ENCODE data around the gene BSN.

The BSN gene

DNA sequence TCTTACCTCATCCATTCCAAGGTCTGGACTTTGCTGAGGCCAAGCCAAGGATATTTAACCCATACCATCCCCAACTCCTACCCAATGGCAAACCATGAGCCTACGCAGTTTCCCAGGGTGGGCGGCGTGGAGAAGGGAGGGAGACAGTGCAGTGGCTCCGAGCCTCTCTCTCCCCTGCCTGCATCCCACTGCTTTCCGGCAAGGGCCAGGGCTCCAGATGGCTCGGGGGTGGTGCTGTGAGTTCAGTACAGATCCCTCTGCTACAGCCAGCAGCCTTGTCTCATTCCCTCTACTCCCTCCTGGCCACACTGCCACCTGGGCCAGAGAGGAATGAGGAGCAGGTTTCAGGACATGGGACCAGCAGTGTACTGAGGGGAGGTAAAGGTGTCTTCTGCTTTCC lies 75.6 kb downstream of the BSN start:
- H3K27me3 ChIP-seq (ENCODE audit: control insufficient read depth in 3 of 3, insufficient read depth in 3 of 3, low read depth in 1 of 3, low read length in 3 of 3) = no peaks in the 10 kb centered on the region
- no peak overlapping the region for H2BK12ac ChIP-seq (ENCODE audit: low read length)
- H2AFZ ChIP-seq (ENCODE audit: low read length) = no peak overlapping the region
- DNase-seq (ENCODE audit: low spot score) = no peak
- H3K4ac ChIP-seq (ENCODE audit: low read length) = no peak overlapping the region
- no peak overlapping the region for H4K8ac ChIP-seq (ENCODE audit: low read depth, low read length)
- no peak overlapping the region for H3K9ac ChIP-seq (ENCODE audit: low read depth, low read length, poor library complexity)
- no peak overlapping the region for H2BK5ac ChIP-seq (ENCODE audit: low read length)
- no peak overlapping the region for H3K14ac ChIP-seq (ENCODE audit: low read length)
- H3K9me3 ChIP-seq (replicated peaks in 1 of 2; ENCODE audit: control insufficient read depth in 2 of 2, insufficient read depth in 1 of 2, low read depth in 1 of 2, low read length in 2 of 2) = peaks cover 0 to 14% of the 10 kb centered on the region in 2 donors
- no CpG with 5 or more reads among the region's 6 CpGs for WGBS, 2 donors (ENCODE audit: extremely low coverage in 2 of 2, insufficient read length in 2 of 2, insufficient replicate concordance in 1 of 2)
- no peak overlapping the region for H3K4me3 ChIP-seq (ENCODE audit: low read length in 2 of 2)
- no peak overlapping the region for H3K4me2 ChIP-seq (ENCODE audit: insufficient read depth, low read length, poor library complexity, severe bottlenecking)
- H3K36me3 ChIP-seq (replicated peaks in 1 of 2; ENCODE audit: control insufficient read depth in 2 of 2, insufficient read depth in 2 of 2, low read length in 2 of 2) = peaks cover 0 to 18% of the 10 kb centered on the region in 2 donors
- no peak overlapping the region for H2BK15ac ChIP-seq (ENCODE audit: low read length)
- no peak overlapping the region for H4K91ac ChIP-seq (ENCODE audit: low read depth, low read length, poor library complexity)
- H3K4me1 ChIP-seq (ENCODE audit: control insufficient read depth in 2 of 2, insufficient read depth in 1 of 2, low read depth in 1 of 2, low read length in 2 of 2) = no peaks in the 10 kb centered on the region
- H2BK120ac ChIP-seq (ENCODE audit: low read depth, low read length) = no peak overlapping the region
- H3K27ac ChIP-seq (replicated peaks; ENCODE audit: low read length) = no peak overlapping the region
- no peak overlapping the region for H2AK5ac ChIP-seq (ENCODE audit: low read depth, low read length)
- no peaks in the 10 kb centered on the region for H3K79me1 ChIP-seq (ENCODE audit: low read depth, low read length)
- no peak overlapping the region for H3K23ac ChIP-seq (ENCODE audit: low read depth, low read length, poor library complexity)
- no peak overlapping the region for H3K18ac ChIP-seq (ENCODE audit: low read length)

DNA sequence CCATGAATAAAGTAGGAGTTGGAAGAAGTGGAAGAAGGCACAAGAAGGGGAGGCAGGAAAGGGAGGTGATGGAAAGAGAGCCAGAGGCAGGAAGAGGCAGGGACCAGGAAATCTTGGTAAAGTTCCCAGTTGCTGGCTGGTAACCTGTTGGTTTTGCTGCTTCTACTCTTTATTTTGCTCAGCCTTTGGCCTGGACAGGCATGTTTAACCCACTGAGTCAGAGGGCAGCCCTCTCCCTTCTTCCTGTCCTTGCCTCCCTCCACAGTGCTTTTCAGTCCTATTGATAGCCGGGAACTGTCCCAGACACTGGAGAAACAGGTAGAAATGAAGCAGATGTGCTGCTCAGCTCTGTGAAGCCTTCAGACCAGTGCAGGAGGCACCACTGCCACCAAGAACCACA lies 76.5 kb downstream of the BSN start:
- no peak overlapping the region for H4K8ac ChIP-seq (ENCODE audit: low read depth, low read length)
- H3K4me3 ChIP-seq (ENCODE audit: low read length in 2 of 2) = no peak overlapping the region
- H2BK5ac ChIP-seq (ENCODE audit: low read length) = no peak overlapping the region
- H3K4me2 ChIP-seq (ENCODE audit: insufficient read depth, low read length, poor library complexity, severe bottlenecking) = no peak overlapping the region
- H3K9ac ChIP-seq (ENCODE audit: low read depth, low read length, poor library complexity) = no peak overlapping the region
- H3K4me1 ChIP-seq (ENCODE audit: control insufficient read depth in 2 of 2, insufficient read depth in 1 of 2, low read depth in 1 of 2, low read length in 2 of 2) = no peaks in the 10 kb centered on the region
- no peak overlapping the region for H2BK120ac ChIP-seq (ENCODE audit: low read depth, low read length)
- H3K27ac ChIP-seq (replicated peaks; ENCODE audit: low read length) = no peak overlapping the region
- no peaks in the 10 kb centered on the region for H3K79me1 ChIP-seq (ENCODE audit: low read depth, low read length)
- H2BK12ac ChIP-seq (ENCODE audit: low read length) = no peak overlapping the region
- no peak overlapping the region for H2AK5ac ChIP-seq (ENCODE audit: low read depth, low read length)
- H3K9me3 ChIP-seq (replicated peaks in 1 of 2; ENCODE audit: control insufficient read depth in 2 of 2, insufficient read depth in 1 of 2, low read depth in 1 of 2, low read length in 2 of 2) = peaks cover 0 to 14% of the 10 kb centered on the region in 2 donors
- H3K27me3 ChIP-seq (ENCODE audit: control insufficient read depth in 3 of 3, insufficient read depth in 3 of 3, low read depth in 1 of 3, low read length in 3 of 3) = no peaks in the 10 kb centered on the region
- WGBS, 2 donors (ENCODE audit: extremely low coverage in 2 of 2, insufficient read length in 2 of 2, insufficient replicate concordance in 1 of 2) = no CpG with 5 or more reads among the region's 1 CpG
- no peak overlapping the region for H3K4ac ChIP-seq (ENCODE audit: low read length)
- no peak for DNase-seq (ENCODE audit: low spot score)
- H2BK15ac ChIP-seq (ENCODE audit: low read length) = no peak overlapping the region
- no peak overlapping the region for H2AFZ ChIP-seq (ENCODE audit: low read length)
- H3K36me3 ChIP-seq (replicated peaks in 1 of 2; ENCODE audit: control insufficient read depth in 2 of 2, insufficient read depth in 2 of 2, low read length in 2 of 2) = peaks cover 0 to 9% of the 10 kb centered on the region in 2 donors
- H4K91ac ChIP-seq (ENCODE audit: low read depth, low read length, poor library complexity) = no peak overlapping the region
- no peak overlapping the region for H3K14ac ChIP-seq (ENCODE audit: low read length)
- no peak overlapping the region for H3K23ac ChIP-seq (ENCODE audit: low read depth, low read length, poor library complexity)
- no peak overlapping the region for H3K18ac ChIP-seq (ENCODE audit: low read length)

DNA sequence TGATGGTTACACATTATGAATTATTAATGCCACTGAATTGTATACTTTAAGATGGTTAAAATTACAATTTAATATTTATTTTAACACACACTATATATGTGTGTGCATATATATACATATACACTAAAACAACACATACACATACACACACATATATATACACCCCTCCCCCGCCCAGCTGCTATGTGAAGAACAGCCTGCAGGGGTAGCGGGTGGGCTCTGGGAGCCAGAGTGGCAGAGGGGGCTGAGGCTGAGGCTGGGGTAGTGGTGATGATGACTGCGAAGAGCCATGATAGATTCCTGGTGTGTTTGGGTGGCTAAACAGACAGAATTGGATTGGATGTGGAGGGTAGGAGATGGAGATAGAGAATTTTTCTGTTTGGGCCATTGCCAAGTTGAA lies 80.5 kb downstream of the BSN start:
- Histone ChIP-seq H4K91ac (ENCODE audit: low read depth, low read length, poor library complexity) (no peak overlapping the region), H3K79me1 (ENCODE audit: low read depth, low read length) (no peaks in the 10 kb centered on the region), H3K9me3 (replicated peaks in 1 of 2; ENCODE audit: control insufficient read depth in 2 of 2, insufficient read depth in 1 of 2, low read depth in 1 of 2, low read length in 2 of 2) (peaks cover 0 to 14% of the 10 kb centered on the region in 2 donors), H3K4me1 (ENCODE audit: control insufficient read depth in 2 of 2, insufficient read depth in 1 of 2, low read depth in 1 of 2, low read length in 2 of 2) (peaks cover 0 to 2% of the 10 kb centered on the region in 2 donors), H2AFZ (ENCODE audit: low read length) (no peak overlapping the region), H2AK5ac (ENCODE audit: low read depth, low read length) (no peak overlapping the region), H2BK12ac (ENCODE audit: low read length) (no peak overlapping the region), H2BK5ac (ENCODE audit: low read length) (no peak overlapping the region), H3K36me3 (replicated peaks in 1 of 2; ENCODE audit: control insufficient read depth in 2 of 2, insufficient read depth in 2 of 2, low read length in 2 of 2) (peaks cover 0 to 4% of the 10 kb centered on the region in 2 donors), H3K4me3 (ENCODE audit: low read length in 2 of 2) (no peak overlapping the region), H3K27me3 (ENCODE audit: control insufficient read depth in 3 of 3, insufficient read depth in 3 of 3, low read depth in 1 of 3, low read length in 3 of 3) (no peaks in the 10 kb centered on the region), H3K4me2 (ENCODE audit: insufficient read depth, low read length, poor library complexity, severe bottlenecking) (no peak overlapping the region), H3K9ac (ENCODE audit: low read depth, low read length, poor library complexity) (no peak overlapping the region), H4K8ac (ENCODE audit: low read depth, low read length) (no peak overlapping the region), H3K18ac (ENCODE audit: low read length) (no peak overlapping the region), H3K23ac (ENCODE audit: low read depth, low read length, poor library complexity) (no peak overlapping the region), H2BK120ac (ENCODE audit: low read depth, low read length) (no peak overlapping the region), H2BK15ac (ENCODE audit: low read length) (no peak overlapping the region), H3K27ac (replicated peaks; ENCODE audit: low read length) (no peak overlapping the region), H3K14ac (ENCODE audit: low read length) (no peak overlapping the region), H3K4ac (ENCODE audit: low read length) (no peak overlapping the region)
- no peak for DNase-seq (ENCODE audit: low spot score)
- WGBS, 2 donors (ENCODE audit: extremely low coverage in 2 of 2, insufficient read length in 2 of 2, insufficient replicate concordance in 1 of 2) = no CpG with 5 or more reads among the region's 3 CpGs

DNA sequence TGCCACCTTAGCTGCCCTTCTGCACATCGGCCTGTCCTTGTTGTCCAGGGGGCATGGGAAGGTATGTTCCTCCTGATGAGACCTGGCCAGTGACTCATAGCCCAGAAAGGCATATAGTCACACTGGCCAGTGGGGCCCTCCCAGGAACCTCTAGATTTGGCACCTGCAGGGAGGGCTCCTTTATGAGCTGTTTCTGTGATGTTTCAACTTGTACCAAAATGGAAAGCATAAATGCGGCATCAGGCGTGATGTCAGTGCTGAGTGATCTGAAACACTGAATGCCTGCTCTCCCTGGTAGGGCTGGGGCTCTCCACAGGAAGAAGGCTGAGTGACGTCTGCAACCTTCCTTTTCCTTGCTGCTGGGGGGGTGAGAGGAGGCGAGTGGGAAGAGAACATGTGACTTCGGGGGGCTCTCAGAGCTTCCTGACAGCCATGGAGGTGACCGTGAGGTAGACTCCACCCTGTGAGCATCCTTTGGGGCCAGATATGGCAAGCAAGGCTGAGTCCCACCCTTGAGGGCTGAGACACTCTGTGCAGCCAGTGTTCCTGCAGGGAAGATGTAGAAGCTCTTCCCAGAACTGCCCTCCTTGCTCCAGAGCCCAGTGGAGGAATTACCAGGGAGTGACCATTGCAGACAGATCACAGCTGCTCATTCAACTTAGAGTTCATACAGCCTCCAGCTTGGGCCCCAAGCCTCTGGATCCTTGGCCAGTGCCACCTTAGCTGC lies 82.8 kb downstream of the BSN start:
- Histone ChIP-seq H3K4me2 (ENCODE audit: insufficient read depth, low read length, poor library complexity, severe bottlenecking) (no peak overlapping the region), H2AK5ac (ENCODE audit: low read depth, low read length) (no peak overlapping the region)
- DNase-seq (ENCODE audit: low spot score) = no peak

More for the DNA sequence above, 82.8 kb downstream of the BSN start:
- H3K36me3 ChIP-seq (replicated peaks in 1 of 2; ENCODE audit: control insufficient read depth in 2 of 2, insufficient read depth in 2 of 2, low read length in 2 of 2) = no peaks in the 10 kb centered on the region
- H3K27me3 ChIP-seq (ENCODE audit: control insufficient read depth in 3 of 3, insufficient read depth in 3 of 3, low read depth in 1 of 3, low read length in 3 of 3) = no peaks in the 10 kb centered on the region
- H3K9me3 ChIP-seq (replicated peaks in 1 of 2; ENCODE audit: control insufficient read depth in 2 of 2, insufficient read depth in 1 of 2, low read depth in 1 of 2, low read length in 2 of 2) = peaks cover 0 to 3% of the 10 kb centered on the region in 2 donors
- no peak overlapping the region for H2BK5ac ChIP-seq (ENCODE audit: low read length)
- no peak overlapping the region for H3K23ac ChIP-seq (ENCODE audit: low read depth, low read length, poor library complexity)
- no peaks in the 10 kb centered on the region for H3K79me1 ChIP-seq (ENCODE audit: low read depth, low read length)
- no peak overlapping the region for H2AFZ ChIP-seq (ENCODE audit: low read length)
- H3K4me1 ChIP-seq (ENCODE audit: control insufficient read depth in 2 of 2, insufficient read depth in 1 of 2, low read depth in 1 of 2, low read length in 2 of 2) = peaks cover 0 to 2% of the 10 kb centered on the region in 2 donors
- no peak overlapping the region for H3K4ac ChIP-seq (ENCODE audit: low read length)
- H3K14ac ChIP-seq (ENCODE audit: low read length) = no peak overlapping the region
- no peak overlapping the region for H2BK15ac ChIP-seq (ENCODE audit: low read length)
- H4K91ac ChIP-seq (ENCODE audit: low read depth, low read length, poor library complexity) = no peak overlapping the region
- H3K4me3 ChIP-seq (ENCODE audit: low read length in 2 of 2) = no peak overlapping the region
- H3K9ac ChIP-seq (ENCODE audit: low read depth, low read length, poor library complexity) = no peak overlapping the region
- no peak overlapping the region for H2BK12ac ChIP-seq (ENCODE audit: low read length)
- H3K18ac ChIP-seq (ENCODE audit: low read length) = no peak overlapping the region
- no peak overlapping the region for H3K27ac ChIP-seq (replicated peaks; ENCODE audit: low read length)
- no peak overlapping the region for H4K8ac ChIP-seq (ENCODE audit: low read depth, low read length)
- no CpG with 5 or more reads among the region's 7 CpGs for WGBS, 2 donors (ENCODE audit: extremely low coverage in 2 of 2, insufficient read length in 2 of 2, insufficient replicate concordance in 1 of 2)
- no peak overlapping the region for H2BK120ac ChIP-seq (ENCODE audit: low read depth, low read length)

Measured in neuronal stem cell (in vitro differentiated cells).